Keratinocyte (primary cell): ENCODE results near the gene SATB2.

Source experiments
- EZH2 ChIP-seq: IDR thresholded peaks from one replicate; pipeline ENCODE4 v1.6.1; 2012; ENCODE audit warnings: inconsistent platforms, mild to moderate bottlenecking, low read length, moderate library complexity
- TF ChIP-seq, protein P1 (sequence below), 3 experiments: IDR thresholded peaks in 1 of 3; conservative IDR thresholded peaks in 1 of 3; optimal IDR thresholded peaks in 1 of 3; 2 replicates in 2 of 3; 3 replicates in 1 of 3; pipeline versions ENCODE3 to v1.5.1; 2011; ENCODE audit warnings: low read length in 3 of 3, mild to moderate bottlenecking in 3 of 3, moderate library complexity in 2 of 3, control low read depth in 1 of 3, inconsistent platforms in 1 of 3; ENCODE audit not compliant: insufficient read depth in 2 of 3; ENCODE audit errors: extremely low read depth in 1 of 3

DNA sequence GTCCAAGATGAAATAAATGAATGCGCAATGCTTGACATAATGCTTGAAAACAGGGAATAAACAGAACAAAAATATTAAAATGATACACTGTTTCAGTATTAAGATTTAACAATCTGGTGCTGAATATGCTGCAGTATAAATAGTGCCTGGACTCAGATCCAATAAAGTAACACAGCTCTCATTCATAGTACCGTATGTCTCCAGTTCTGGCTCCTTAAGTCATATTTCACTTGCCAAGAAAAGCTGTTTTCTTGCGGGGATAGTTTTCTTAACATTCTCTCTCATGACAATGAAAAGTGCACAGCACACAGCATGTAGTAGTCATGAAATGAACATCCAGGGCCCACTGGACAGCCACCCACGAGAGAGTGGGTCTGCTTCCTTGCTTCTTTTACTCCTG is 74.7 kb downstream of the SATB2 start:
- TF ChIP-seq EZH2 = no peak
- TF ChIP-seq, protein P1, sequence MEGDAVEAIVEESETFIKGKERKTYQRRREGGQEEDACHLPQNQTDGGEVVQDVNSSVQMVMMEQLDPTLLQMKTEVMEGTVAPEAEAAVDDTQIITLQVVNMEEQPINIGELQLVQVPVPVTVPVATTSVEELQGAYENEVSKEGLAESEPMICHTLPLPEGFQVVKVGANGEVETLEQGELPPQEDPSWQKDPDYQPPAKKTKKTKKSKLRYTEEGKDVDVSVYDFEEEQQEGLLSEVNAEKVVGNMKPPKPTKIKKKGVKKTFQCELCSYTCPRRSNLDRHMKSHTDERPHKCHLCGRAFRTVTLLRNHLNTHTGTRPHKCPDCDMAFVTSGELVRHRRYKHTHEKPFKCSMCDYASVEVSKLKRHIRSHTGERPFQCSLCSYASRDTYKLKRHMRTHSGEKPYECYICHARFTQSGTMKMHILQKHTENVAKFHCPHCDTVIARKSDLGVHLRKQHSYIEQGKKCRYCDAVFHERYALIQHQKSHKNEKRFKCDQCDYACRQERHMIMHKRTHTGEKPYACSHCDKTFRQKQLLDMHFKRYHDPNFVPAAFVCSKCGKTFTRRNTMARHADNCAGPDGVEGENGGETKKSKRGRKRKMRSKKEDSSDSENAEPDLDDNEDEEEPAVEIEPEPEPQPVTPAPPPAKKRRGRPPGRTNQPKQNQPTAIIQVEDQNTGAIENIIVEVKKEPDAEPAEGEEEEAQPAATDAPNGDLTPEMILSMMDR (optimal IDR thresholded peaks at IDR 0.05 in 1 of 3, IDR thresholded peaks at IDR 0.05 in 1 of 3, conservative IDR thresholded peaks at IDR 0.05 in 1 of 3; ENCODE audit: extremely low read depth in 1 of 3, insufficient read depth in 2 of 3, low read length in 3 of 3) = no peak
